CD4-positive, alpha-beta T cell (primary cell): ENCODE results near the gene EIPR1. TPM values are rescaled to one million over a fixed set of nuclear protein-coding genes. Genes with fewer than 3 reads are reported as not detected.
A peak's percentile ranks its signal among the peaks of the same experiment; 100 is the strongest.

Source experiments
- ATAC-seq: fragments of 200-7000 bp; cut with Tn5 transposase; one replicate; pipeline ENCODE4 v1.10.0; 2022; ENCODE audit warnings: mild to moderate bottlenecking; ENCODE audit not compliant: poor library complexity
- CTCF ChIA-PET: fragments of 350-600 bp; sonication (Branson Sonifier 250); formaldehyde crosslinking; loops from one replicate; lab custom pipeline; 2021; ENCODE audit warnings: antibody characterized with exemption, inconsistent platforms; lab: Charles Lee
- POLR2A ChIA-PET: fragments of 350-600 bp; sonication (Branson Sonifier 250); formaldehyde crosslinking; loops from one replicate; lab custom pipeline; 2021; ENCODE audit warnings: antibody characterized with exemption, inconsistent platforms; lab: Charles Lee
- DNase-seq, 14 experiments: peaks; one replicate each; pipeline ENCODE4 v3.0.0-alpha.2; 2013 to 2020; ENCODE audit warnings: mixed read lengths in 2 of 14
- H3K27ac ChIP-seq, 2 donors: one replicate each; pipeline versions ENCODE4 v1.5.1 to v1.7.0; 2013; ENCODE audit warnings: low read length in 2 of 2, low read depth in 1 of 2, mild to moderate bottlenecking in 1 of 2
- H3K27me3 ChIP-seq, 2 experiments: 1 replicate in 1 of 2; 2 replicates in 1 of 2; pipeline versions ENCODE4 v1.6.1 to v1.7.0; 2013; ENCODE audit warnings: low read length in 2 of 2, control low read depth in 1 of 2, mild to moderate bottlenecking in 1 of 2, moderate library complexity in 1 of 2; ENCODE audit not compliant: insufficient read depth in 2 of 2, control insufficient read depth in 1 of 2
- H3K36me3 ChIP-seq: one replicate; pipeline ENCODE4 v1.6.1; 2013; ENCODE audit warnings: low read length, control low read depth; ENCODE audit not compliant: insufficient read depth
- H3K4me1 ChIP-seq: one replicate; pipeline ENCODE4 v1.6.1; 2013; ENCODE audit warnings: low read length, control low read depth; ENCODE audit not compliant: insufficient read depth
- H3K4me3 ChIP-seq: one replicate; pipeline ENCODE4 v1.5.1; 2013; ENCODE audit warnings: mild to moderate bottlenecking, low read length, moderate library complexity
- H3K9me3 ChIP-seq, 2 experiments: 1 replicate in 1 of 2; 2 replicates in 1 of 2; pipeline versions ENCODE4 v1.6.1 to v1.7.0; 2013; ENCODE audit warnings: low read length in 2 of 2, mild to moderate bottlenecking in 2 of 2, control low read depth in 1 of 2, moderate library complexity in 1 of 2; ENCODE audit not compliant: control insufficient read depth in 1 of 2, insufficient read depth in 1 of 2
- H3K27ac Mint-ChIP-seq: one replicate; pipeline ENCODE4 v1.8.0; 2020; ENCODE audit warnings: mixed read lengths
- H3K27me3 Mint-ChIP-seq: one replicate; pipeline ENCODE4 v1.8.0; 2021; ENCODE audit warnings: mixed read lengths
- H3K36me3 Mint-ChIP-seq: one replicate; pipeline ENCODE4 v1.8.0; 2021; ENCODE audit warnings: low read depth, mixed read lengths
- H3K4me1 Mint-ChIP-seq: one replicate; pipeline ENCODE4 v1.8.0; 2021; ENCODE audit warnings: low read depth, mixed read lengths
- H3K4me3 Mint-ChIP-seq: one replicate; pipeline ENCODE4 v1.8.0; 2020; ENCODE audit warnings: mild to moderate bottlenecking, mixed read lengths
- H3K9me3 Mint-ChIP-seq: one replicate; pipeline ENCODE4 v1.8.0; 2020; ENCODE audit warnings: mixed read lengths
- CTCF ChIP-seq: fragments of 200-600 bp; IDR thresholded peaks from one replicate; pipeline ENCODE4 v1.8.0; 2022; ENCODE audit warnings: antibody characterized with exemption, mild to moderate bottlenecking
- intact Hi-C, 2 experiments: fragments of 100-400 bp; cut with DNase I in 1 of 2; cut with micrococcal nuclease in 1 of 2; formaldehyde crosslinking; loops; one replicate each; pipeline versions ENCODE4 v1.15.1 to v1.9.0; 2023 to 2025; cut with DNase I, micrococcal nuclease
- total RNA-seq, 174 experiments: library from RNA in 2 of 174; stranded (reverse) in 2 of 174; gene quantifications; one replicate each; pipeline ENCODE4 v1.2.3 and lab custom pipeline; 2021 to 2026

The EIPR1 gene
- total RNA-seq, 2 experiments from 2014 or later = 11.0 to 12.4 TPM

- Histone ChIP-seq H3K36me3 (peaks cover 61% of the 10 kb centered on the region), H3K9me3 (no peaks in the 10 kb centered on the region), H3K4me1 (no peaks in the 10 kb centered on the region), H3K27me3 (no peaks in the 10 kb centered on the region), H3K4me3 (no peak overlapping the region), H3K27ac (no peak overlapping the region)
- Mint-ChIP-seq H3K27ac (peak overlapping the region; percentile 20), H3K4me3 (no peak overlapping the region), H3K27me3 (no peaks in the 10 kb centered on the region), H3K36me3 (peaks cover 66% of the 10 kb centered on the region), H3K4me1 (peaks cover 3% of the 10 kb centered on the region), H3K9me3 (no peaks in the 10 kb centered on the region)
- CTCF ChIA-PET = no interaction called here
- TF ChIP-seq CTCF = no peak
- intact Hi-C loops = no loop called here
- ATAC-seq (no peak), DNase-seq (no peak)
- POLR2A ChIA-PET = no interaction called here
These were observed 41.3 kb upstream of the EIPR1 start for GRCh38 chr2:3418766-3419404.

- no peaks in the 10 kb centered on the region for H3K9me3 ChIP-seq
- no peak overlapping the region for H3K27ac Mint-ChIP-seq
- H3K4me3 Mint-ChIP-seq = no peak overlapping the region
These were observed 36.7 kb upstream of the EIPR1 start for GRCh38 chr2:3414133-3414860.

GRCh38 chr2:3413697-3414096 is 36.1 kb upstream of the EIPR1 start:
- no peaks in the 10 kb centered on the region for H3K9me3 Mint-ChIP-seq
- no peaks in the 10 kb centered on the region for H3K9me3 ChIP-seq
- intact Hi-C loops = no loop called here
- peaks cover 25% of the 10 kb centered on the region for H3K36me3 ChIP-seq
- H3K4me1 ChIP-seq = no peaks in the 10 kb centered on the region
- H3K4me3 ChIP-seq = no peak overlapping the region
- DNase-seq (no peak), ATAC-seq (no peak)
- no peak for TF ChIP-seq CTCF
- no peaks in the 10 kb centered on the region for H3K27me3 ChIP-seq
- H3K4me3 Mint-ChIP-seq = no peak overlapping the region
- POLR2A ChIA-PET = interaction anchor here (1.1 kb wide), 1 partner anchor 84 kb away, joined by 4 read pairs; no protein-coding TSS in a partner anchor
- H3K4me1 Mint-ChIP-seq = peaks cover 15% of the 10 kb centered on the region
- H3K27ac Mint-ChIP-seq = no peak overlapping the region
- no peaks in the 10 kb centered on the region for H3K27me3 Mint-ChIP-seq
- CTCF ChIA-PET = no interaction called here
- peaks cover 59% of the 10 kb centered on the region for H3K36me3 Mint-ChIP-seq
- H3K27ac ChIP-seq = no peak overlapping the region

More at GRCh38 chr2:3414133-3414860, 36.7 kb upstream of the EIPR1 start:
- H3K4me1 ChIP-seq = no peaks in the 10 kb centered on the region
- H3K4me3 ChIP-seq = no peak overlapping the region
- POLR2A ChIA-PET = interaction anchor here (1.1 kb wide), 1 partner anchor 84 kb away, joined by 4 read pairs; no protein-coding TSS in a partner anchor
- H3K27ac ChIP-seq = no peak overlapping the region
- ATAC-seq (no peak), DNase-seq (no peak)
- CTCF ChIA-PET = no interaction called here
- Mint-ChIP-seq H3K9me3 (no peaks in the 10 kb centered on the region), H3K27me3 (no peaks in the 10 kb centered on the region), H3K4me1 (peaks cover 15% of the 10 kb centered on the region), H3K36me3 (peaks cover 59% of the 10 kb centered on the region)
- intact Hi-C loops = no loop called here
- peaks cover 30% of the 10 kb centered on the region for H3K36me3 ChIP-seq
- H3K27me3 ChIP-seq = no peaks in the 10 kb centered on the region
- no peak for TF ChIP-seq CTCF
